Left ventricle myocardium superior (tissue), 1 donor: ENCODE data around the gene ADGRE3. TPM values are rescaled to one million over a fixed set of nuclear protein-coding genes. Genes with fewer than 3 reads are reported as not detected.

Source experiments
- ATAC-seq: fragments of 200-7000 bp; cut with Tn5 transposase; one replicate; pipeline ENCODE4 v1.9.1; 2020; ENCODE audit warnings: mild to moderate bottlenecking, moderate library complexity
- DNase-seq: peaks from one replicate; pipeline ENCODE4 v3.0.0-alpha.2; 2020
- intact Hi-C: fragments of 100-400 bp; cut with micrococcal nuclease; formaldehyde crosslinking; loops from one replicate; pipeline ENCODE4 v1.11.0; 2022
- total RNA-seq: library from RNA; stranded (reverse); fragmentation: NEBNext Ultra II Directional; extraction: Animal tissue kit (Norgen Biotek cat#: 25700); gene quantifications from one replicate; pipeline ENCODE4 v1.2.1, GENCODE V29; 2021
- donor health status: DM: no; HTN: yes; CAD: no; lungs with severe emphysema.

ADGRE3 gene
- total RNA-seq, 1 donor from 2014 or later, result not detected

DNA sequence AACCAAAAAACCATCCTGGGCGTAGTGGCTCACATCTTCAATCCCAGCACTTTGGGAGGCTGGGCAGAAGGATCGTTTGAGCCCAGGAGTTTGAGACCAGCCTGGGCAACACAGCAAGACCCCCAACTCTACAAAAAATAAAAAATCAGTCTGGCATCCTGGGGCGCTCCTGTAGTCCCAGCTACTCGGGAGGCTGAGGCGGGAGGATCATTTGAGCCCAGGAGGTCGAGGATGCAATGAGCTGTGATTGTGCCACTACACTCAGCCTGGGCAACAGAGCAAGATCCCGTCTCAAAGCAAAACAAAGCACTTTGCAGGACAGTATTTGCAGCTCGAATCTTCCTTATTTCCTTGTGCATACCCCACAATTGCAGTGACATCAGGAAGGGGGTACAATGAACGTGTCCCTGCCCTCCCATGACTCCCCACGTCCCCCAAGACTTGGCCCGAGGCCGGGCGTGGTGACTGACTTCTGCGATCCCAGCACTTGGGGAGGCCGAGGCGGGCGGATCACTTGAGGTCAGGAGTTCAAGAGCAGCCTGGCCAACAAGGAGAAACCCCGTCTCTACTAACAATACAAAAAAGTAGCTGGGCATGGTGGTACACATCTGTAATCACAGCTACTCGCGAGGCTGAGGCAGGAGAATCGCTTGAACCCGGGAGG, 103.6 kb downstream of the ADGRE3 start:
- intact Hi-C loops, result no loop called here

More for the DNA sequence above, 103.6 kb downstream of the ADGRE3 start:
- ATAC-seq, result no peak
- DNase-seq, result no peak

Other genes with a start within 250 kb of the ADGRE3 start
- 162 TPM for gene PKN1, start 241.5 kb downstream of the ADGRE3 start, total RNA-seq
- not detected for gene PTGER1, start 199.5 kb downstream of the ADGRE3 start, total RNA-seq
- gene GIPC1, start 178.7 kb downstream of the ADGRE3 start, total RNA-seq, result 55.9 TPM
- gene DNAJB1, start 156.4 kb downstream of the ADGRE3 start, total RNA-seq, result 47.9 TPM
- 86.4 TPM for gene TECR, start 145.2 kb downstream of the ADGRE3 start, total RNA-seq
- gene NDUFB7, start 102.8 kb downstream of the ADGRE3 start, total RNA-seq, result 546 TPM
- not detected for gene CLEC17A, start 91.8 kb downstream of the ADGRE3 start, total RNA-seq
- 7.3 TPM for gene ZNF333, start 15.2 kb upstream of the ADGRE3 start, total RNA-seq
- gene ADGRE2, start 103.7 kb upstream of the ADGRE3 start, total RNA-seq, result 0.72 TPM
- gene OR7A5, start 160.3 kb upstream of the ADGRE3 start, total RNA-seq, result not detected
- not detected for gene OR7C1, start 160.3 kb upstream of the ADGRE3 start, total RNA-seq
- not detected for gene OR7A10, start 174.1 kb upstream of the ADGRE3 start, total RNA-seq
- not detected for gene OR7A17, start 211.3 kb upstream of the ADGRE3 start, total RNA-seq